HG03442 (cell line): ENCODE results near the gene MLF2.

ENCODE experiments used
- ATAC-seq: cut with Tn5 transposase; IDR thresholded peaks from one replicate; pipeline ENCODE4 v1.9.1; 2021; ENCODE audit warnings: mild to moderate bottlenecking, moderate library complexity; ENCODE audit not compliant: unreplicated experiment

Gene MLF2

GRCh38 chr12:6752921-6753771, at the start of gene MLF2:
TSS of gene MLF2 (minus strand) at chr12:6753141. CDS start at chr12:6752334, 807 bp downstream.
- ATAC-seq, result peak; percentile 82

DNA sequence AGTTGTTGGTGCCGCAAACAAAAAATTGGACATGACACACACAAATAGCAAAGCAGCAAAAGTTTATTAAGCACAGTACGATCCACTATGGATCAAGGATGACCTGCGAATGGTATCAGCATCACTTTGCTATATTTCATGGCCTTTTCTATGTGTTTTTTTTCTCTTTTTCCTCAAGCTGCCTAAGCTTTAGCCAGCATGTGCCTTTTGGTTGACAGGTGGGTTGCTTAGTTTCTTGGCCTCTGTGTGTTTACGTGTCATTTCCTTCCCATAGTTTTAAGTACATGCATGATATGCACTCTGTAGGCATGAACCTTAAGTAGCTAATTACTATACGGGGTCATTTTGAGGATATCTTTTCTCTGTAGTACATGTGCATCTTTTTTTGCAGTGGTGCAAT, 46.2 kb upstream of the MLF2 start:
- ATAC-seq, result no peak

- no peak for ATAC-seq
Measured at GRCh38 chr12:6796576-6796975, 43.6 kb upstream of the MLF2 start.

DNA sequence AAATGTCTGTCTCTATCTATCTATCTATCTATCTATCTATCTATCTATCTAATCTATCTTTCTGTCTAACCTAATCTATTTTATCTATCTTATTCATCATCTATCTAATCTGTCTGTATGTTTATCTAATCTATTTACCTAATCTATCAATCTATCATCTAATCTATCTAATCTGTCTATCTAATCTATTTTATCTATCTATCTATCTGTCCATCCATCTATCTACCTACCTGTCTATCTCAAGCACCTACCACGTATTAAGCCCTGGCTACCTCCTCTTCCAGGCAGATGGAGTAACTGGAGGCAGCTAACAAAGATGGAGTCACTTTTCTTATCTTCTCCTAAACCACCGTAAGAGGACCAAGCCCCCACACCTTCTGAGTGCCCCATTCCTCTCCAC, 42.1 kb upstream of the MLF2 start:
- no peak for ATAC-seq

DNA sequence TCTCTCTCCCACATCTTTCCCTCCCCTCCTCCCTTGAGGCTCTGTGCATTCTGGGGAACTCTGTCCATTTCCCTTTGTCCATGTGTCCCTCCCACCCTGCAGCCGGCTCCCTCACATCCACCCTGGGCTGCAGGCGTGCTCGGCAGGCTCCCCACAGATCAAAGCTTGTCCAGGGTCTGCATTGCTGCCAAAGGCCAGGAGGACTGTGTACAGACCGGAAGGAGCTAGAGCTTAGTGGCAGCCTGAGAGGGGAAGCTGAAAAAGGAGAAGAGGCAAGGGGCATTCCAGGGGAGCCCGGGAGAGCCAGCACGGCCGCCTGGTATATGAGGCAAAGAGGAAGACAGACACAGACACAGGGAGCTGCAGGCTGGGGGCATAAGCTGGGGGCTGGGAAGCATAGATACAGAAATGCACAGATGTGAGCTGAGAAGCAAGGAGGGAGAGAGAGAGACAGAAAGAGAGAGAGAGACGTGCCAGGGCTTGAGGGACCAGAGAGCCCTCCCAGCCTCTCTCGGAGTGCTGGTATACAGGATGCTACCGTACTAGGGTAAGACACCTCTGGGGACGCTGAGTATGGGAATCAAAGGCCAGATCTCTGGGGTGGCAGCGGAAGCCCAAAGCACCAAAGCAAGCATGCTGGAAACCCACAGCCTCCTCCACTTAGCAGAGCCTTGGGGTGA, 39.7 kb upstream of the MLF2 start:
- no peak for ATAC-seq

GRCh38 chr12:6791931-6792520, 39.1 kb upstream of the MLF2 start:
- ATAC-seq, result no peak

- ATAC-seq, result no peak
Measured at GRCh38 chr12:6790496-6791150, 37.7 kb upstream of the MLF2 start.

DNA sequence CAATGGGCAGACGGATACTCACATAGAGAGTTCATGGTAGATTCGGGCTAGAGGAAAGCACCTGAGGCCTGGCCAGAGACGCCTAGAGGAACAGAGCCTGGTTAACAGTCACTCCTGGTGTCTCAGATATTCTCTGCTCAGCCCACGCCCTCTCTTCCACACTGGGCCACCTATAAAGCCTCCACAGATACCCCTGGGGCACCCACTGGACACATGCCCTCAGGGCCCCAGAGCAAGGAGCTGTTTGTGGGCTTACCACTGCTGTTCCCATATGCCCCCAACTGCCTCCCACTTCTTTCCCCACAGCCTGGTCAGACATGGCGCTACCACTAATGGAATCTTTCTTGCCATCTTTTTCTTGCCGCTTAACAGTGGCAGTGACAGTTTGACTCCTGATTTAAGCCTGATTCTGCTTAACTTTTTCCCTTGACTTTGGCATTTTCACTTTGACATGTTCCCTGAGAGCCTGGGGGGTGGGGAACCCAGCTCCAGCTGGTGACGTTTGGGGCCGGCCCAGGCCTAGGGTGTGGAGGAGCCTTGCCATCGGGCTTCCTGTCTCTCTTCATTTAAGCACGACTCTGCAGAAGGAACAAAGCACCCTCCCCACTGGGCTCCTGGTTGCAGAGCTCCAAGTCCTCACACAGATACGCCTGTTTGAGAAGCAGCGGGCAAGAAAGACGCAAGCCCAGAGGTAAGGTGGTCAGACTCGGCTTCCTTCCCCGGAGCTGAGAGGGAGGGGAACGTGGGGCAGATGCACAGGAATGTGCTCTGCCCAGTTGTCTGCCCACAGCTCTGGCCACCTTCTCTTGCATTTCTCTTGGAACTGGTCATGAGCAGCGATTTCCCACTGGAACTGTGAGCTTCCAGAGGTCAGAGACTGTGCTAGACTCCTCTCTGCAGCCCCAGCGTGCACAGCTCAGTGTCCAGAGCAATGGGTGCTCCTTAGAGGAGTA, 36.3 kb upstream of the MLF2 start, which contains the start of gene CD4:
CD4 (plus strand) TSS at position 557 of the 953 bp plus-strand sequence. CDS start 10,611 bp downstream, outside the sequence.
- no peak for ATAC-seq

GRCh38 chr12:6787309-6787708, 34.4 kb upstream of the MLF2 start:
- ATAC-seq, result no peak

DNA sequence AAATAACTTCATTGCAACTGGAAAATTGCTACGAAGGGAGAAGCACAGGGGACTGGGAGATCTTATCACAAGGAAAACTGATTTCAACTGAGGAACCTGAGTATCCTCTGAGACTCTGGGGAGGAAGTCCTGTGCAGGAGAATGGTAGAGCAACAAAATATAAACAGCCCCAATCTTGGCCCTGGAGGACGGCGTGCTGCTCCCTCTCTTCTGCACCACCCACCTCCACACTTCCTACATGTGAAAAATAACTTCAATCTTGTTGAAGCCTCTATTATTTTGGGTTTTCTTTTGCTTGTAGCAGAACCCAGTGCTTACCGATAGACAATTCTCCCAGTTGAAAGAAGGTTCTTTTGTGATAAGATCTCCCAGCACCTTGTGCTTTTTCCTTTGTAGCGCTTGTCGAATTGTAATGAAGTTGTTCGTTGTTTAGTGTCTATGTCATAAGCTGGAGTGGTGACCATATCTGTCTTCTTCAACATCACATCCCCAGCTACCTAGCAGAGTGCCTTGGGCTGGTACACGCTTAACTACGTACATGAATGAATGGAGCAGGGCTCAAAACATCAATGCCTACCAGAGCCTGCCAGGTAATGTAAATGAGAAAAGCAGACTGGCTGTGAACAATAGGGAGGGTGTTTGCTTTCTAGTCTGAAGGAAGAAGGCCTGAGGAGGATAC, 33.6 kb upstream of the MLF2 start:
- ATAC-seq, result no peak

- no peak for ATAC-seq
Measured at GRCh38 chr12:6784761-6785160, 31.8 kb upstream of the MLF2 start.

DNA sequence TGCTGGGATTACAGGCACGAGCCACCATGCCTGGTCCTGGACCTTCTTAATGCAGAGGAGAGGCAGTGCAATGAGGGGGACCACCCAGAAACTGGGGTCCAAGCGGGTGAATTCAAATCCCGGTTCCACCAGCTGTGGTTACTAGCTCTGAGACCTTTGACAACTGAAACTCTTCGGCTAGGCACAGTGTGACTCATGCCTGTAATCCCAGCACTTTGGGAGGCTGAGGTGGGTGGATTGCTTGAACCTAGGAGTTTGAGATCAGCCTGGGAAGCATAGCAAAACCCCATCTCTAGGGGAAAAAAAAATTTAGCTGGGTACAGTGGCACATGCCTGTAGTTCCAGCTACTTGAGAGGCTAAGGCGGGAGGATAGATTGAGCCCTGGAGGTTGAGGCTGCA, 31.4 kb upstream of the MLF2 start:
- ATAC-seq, result no peak

DNA sequence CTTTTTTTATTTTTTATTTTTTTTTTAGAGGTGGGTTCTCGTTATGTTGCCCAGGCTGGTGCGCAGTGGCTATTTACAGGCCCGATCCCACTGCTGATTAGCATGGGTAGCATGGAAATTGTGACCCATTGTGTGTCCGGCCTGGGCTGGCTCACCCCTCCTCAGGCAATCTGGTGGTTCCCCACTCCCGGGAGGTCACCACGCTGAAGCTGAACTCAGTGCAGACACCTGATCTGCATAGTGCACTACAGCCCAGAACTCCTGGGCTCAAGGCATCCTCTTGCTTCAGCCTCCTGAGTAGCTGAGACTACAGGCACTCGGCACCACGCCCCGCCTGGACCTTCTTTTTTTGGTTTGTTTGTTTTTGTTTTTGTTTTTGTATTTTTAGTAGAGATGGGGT, 30.9 kb upstream of the MLF2 start:
- no peak for ATAC-seq

DNA sequence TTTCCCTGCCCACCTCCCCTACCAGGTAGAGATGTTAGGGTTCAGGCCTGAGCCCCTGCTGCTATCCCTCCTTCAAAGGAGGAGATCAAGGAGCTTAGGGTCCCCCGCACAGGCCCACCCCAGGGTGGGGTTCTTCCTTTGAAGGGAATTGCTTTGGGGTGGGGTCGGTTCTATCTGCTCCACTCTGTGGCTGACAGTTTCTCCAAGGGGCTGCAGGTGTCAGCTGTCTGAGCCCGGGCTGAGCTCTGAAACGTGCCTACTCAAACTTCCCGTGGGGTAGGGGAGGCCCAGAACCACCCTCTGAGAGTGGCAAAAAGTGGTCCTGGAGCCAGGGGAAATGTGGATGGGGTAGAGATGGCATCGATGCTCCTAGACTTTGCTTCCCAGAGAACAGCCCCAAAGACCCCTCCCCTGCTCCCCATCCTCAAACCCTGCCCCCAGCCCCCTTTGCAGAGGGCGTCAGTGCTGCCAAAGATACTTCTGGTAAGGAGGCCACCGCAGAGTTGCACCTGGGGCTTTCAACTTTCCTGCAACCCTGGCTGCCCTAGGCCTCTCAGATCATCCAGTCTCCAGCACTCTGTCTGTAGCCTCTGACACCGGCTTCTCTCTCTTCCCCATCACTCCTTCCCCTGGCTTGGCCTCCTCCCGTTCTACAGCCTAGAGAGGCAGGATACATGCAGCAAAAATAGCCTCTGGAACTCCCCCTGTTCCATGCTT, 30.1 kb upstream of the MLF2 start:
- ATAC-seq, result no peak

GRCh38 chr12:6782119-6782518, 29.2 kb upstream of the MLF2 start:
- ATAC-seq, result no peak

DNA sequence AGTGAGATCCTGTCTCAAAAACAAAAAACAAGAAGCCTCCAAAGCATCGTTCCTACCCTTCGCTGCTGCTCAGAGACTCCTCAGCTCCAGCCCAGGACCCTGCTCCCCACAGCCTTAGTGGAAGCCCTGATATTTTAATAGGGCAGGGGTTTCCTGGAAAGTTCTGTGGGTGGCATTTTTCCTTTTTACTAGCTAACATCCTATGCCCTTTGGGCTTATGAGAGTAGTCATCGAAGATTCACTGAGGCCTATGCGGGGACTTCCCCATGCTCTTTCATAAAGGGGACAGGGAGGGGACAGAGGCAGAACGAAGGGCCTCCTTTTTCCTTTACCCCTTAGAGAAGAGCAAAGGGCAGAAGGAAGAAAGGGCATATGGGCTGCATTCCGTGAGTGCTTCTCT, 27.6 kb upstream of the MLF2 start:
- no peak for ATAC-seq

DNA sequence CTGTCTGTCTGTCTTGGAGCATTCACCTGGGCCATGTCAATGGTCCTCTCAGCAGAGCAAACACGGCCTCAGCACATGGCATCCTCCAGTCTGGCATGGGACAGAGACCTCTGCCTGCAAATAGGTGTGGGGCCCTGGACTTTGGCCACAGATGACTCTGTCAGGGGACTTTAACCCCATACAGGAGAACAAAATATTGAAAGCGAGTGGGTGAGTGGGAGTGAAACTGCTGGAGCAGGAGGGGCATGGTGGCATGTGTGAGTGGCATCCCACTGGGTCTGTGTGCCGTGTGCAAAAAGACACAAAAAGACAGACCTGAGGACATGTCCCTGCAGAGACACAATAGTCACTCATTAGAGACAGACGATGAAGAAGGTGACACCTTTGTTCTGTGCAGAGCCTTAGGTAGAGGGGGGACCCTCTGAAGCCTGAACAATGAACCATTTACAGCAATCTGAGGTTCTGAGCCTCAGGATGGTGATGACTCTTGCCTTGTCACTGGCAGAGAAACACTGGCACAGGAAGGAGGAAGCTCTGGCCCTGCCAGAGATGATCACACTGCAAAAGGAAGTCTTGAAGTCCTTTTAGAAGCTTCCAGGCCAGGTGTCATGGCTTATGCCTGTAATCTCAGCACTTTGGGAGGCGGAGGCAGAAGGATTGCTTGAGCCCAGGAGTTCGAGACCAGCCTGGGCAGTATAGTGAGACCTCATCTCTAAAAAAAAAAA, 26.9 kb upstream of the MLF2 start:
- no peak for ATAC-seq
